Glutamatergic neuron (in vitro differentiated cells): ENCODE measurements around the gene ZRANB3. TPM values are rescaled to one million over a fixed set of nuclear protein-coding genes. Genes with fewer than 3 reads are reported as not detected.
"Not testable (repeated sequence)": the region's sequence is repeated elsewhere in the genome, so short reads cannot be mapped to it uniquely, and the experiment has no call there.

Experiments used
- DNase-seq: peaks from one replicate; pipeline ENCODE4 v3.0.0; 2022
- H3K27ac Mint-ChIP-seq: one replicate; pipeline ENCODE4 v1.8.0; 2020; ENCODE audit warnings: mild to moderate bottlenecking, mixed read lengths, inconsistent platforms; ENCODE audit not compliant: unreplicated experiment
- H3K27me3 Mint-ChIP-seq: one replicate; pipeline ENCODE4 v1.8.0; 2020; ENCODE audit warnings: mild to moderate bottlenecking, moderate library complexity, mixed read lengths, inconsistent platforms; ENCODE audit not compliant: unreplicated experiment
- H3K36me3 Mint-ChIP-seq: one replicate; pipeline ENCODE4 v1.8.0; 2020; ENCODE audit warnings: mild to moderate bottlenecking, mixed read lengths, inconsistent platforms; ENCODE audit not compliant: unreplicated experiment
- H3K4me1 Mint-ChIP-seq: one replicate; pipeline ENCODE4 v1.8.0; 2020; ENCODE audit warnings: mild to moderate bottlenecking, low read depth, mixed read lengths, inconsistent platforms; ENCODE audit not compliant: unreplicated experiment
- H3K4me3 Mint-ChIP-seq: one replicate; pipeline ENCODE4 v1.8.0; 2020; ENCODE audit warnings: mild to moderate bottlenecking, mixed read lengths, inconsistent platforms; ENCODE audit not compliant: unreplicated experiment
- H3K9me3 Mint-ChIP-seq: one replicate; pipeline ENCODE4 v1.8.0; 2020; ENCODE audit warnings: mild to moderate bottlenecking, moderate library complexity, mixed read lengths, inconsistent platforms; ENCODE audit not compliant: unreplicated experiment
- total RNA-seq: library from RNA; stranded (reverse); fragmentation: NEBNext Ultra II Directional; extraction: Animal tissue kit (Norgen Biotek cat#: 25700); gene quantifications from one replicate; pipeline ENCODE4 v1.2.1, GENCODE V29; 2021; ENCODE audit not compliant: unreplicated experiment
- TF ChIP-seq, protein P1 (sequence below): fragments of 200-600 bp; sonication (generic); IDR thresholded peaks from one replicate; pipeline ENCODE4 v1.5.0; 2021; ENCODE audit not compliant: partially characterized antibody, unreplicated experiment

ZRANB3 gene
- total RNA-seq, 1 donor from 2014 or later, result 10.7 TPM

DNA sequence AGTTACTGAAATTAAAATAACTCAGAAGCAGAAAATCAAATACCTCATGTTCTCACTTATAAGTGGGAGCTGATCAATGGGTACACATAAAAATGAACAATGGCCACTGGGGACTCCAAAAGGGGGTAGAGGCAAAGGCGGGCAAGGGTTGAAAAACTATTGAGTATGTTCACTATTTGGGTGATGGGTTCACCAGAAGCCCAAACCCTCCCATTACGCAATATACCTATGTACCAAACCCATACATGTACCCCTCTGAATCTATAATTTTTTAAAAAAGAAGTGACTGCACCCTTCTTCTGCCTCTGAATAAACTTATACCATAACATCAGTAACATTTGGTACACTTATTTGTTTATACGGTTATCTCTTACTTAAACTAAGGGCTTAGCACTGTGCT, 119.4 kb downstream of the ZRANB3 start:
- H3K4me1 Mint-ChIP-seq, result no peaks in the 10 kb centered on the region
- H3K9me3 Mint-ChIP-seq, result peaks cover 2% of the 10 kb centered on the region
- DNase-seq, result no peak
- no peak overlapping the region for H3K27ac Mint-ChIP-seq
- H3K4me3 Mint-ChIP-seq, result no peak overlapping the region
- H3K27me3 Mint-ChIP-seq, result no peaks in the 10 kb centered on the region
- H3K36me3 Mint-ChIP-seq, result peaks cover 7% of the 10 kb centered on the region
- TF ChIP-seq, protein P1, sequence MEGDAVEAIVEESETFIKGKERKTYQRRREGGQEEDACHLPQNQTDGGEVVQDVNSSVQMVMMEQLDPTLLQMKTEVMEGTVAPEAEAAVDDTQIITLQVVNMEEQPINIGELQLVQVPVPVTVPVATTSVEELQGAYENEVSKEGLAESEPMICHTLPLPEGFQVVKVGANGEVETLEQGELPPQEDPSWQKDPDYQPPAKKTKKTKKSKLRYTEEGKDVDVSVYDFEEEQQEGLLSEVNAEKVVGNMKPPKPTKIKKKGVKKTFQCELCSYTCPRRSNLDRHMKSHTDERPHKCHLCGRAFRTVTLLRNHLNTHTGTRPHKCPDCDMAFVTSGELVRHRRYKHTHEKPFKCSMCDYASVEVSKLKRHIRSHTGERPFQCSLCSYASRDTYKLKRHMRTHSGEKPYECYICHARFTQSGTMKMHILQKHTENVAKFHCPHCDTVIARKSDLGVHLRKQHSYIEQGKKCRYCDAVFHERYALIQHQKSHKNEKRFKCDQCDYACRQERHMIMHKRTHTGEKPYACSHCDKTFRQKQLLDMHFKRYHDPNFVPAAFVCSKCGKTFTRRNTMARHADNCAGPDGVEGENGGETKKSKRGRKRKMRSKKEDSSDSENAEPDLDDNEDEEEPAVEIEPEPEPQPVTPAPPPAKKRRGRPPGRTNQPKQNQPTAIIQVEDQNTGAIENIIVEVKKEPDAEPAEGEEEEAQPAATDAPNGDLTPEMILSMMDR, result no peak

DNA sequence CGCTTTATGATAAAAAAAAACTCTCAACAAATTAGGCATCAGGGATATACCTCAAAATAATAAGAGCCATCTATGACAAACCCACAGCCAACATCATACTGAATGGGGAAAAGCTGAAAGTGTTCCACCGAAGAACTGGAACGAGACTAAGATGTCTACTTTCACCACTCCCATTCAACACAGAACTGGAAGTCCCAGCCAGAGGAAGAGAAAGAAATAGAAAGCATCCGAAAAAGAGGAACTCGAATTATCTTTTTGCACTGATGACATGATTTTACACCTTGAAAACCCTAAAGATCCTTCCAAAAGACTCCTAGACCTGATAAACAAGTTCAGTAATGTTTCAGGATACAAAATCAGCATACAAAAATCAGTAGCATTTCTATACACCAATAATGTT, 121.6 kb downstream of the ZRANB3 start:
- no peak for DNase-seq
- Mint-ChIP-seq H3K4me1 (no peaks in the 10 kb centered on the region), H3K36me3 (peaks cover 19% of the 10 kb centered on the region), H3K4me3 (no peak overlapping the region), H3K9me3 (peaks cover 5% of the 10 kb centered on the region), H3K27ac (no peak overlapping the region), H3K27me3 (peaks cover 2% of the 10 kb centered on the region)
- TF ChIP-seq, protein P1, result no peak

DNA sequence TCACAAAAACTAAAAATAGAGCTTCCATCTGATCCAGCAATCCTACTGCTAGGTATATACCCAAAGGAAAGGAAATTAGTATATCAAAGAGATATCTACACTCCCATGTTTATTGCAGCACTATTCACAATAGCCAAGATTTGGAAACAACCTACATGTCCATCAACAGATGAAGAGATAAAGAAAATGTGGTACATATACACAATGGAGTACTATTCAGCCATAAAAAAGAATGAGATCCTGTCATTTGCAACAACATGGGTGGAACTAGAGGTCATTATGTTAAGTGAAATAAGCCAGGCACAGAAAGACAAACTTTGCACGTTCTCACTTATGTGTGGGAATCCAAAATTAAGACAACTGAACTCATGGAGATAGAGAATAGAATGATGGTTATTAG, 134.8 kb downstream of the ZRANB3 start:
- H3K36me3 Mint-ChIP-seq, H3K27ac Mint-ChIP-seq, H3K9me3 Mint-ChIP-seq, H3K4me3 Mint-ChIP-seq, DNase-seq, H3K4me1 Mint-ChIP-seq, H3K27me3 Mint-ChIP-seq: not testable (repeated sequence)

DNA sequence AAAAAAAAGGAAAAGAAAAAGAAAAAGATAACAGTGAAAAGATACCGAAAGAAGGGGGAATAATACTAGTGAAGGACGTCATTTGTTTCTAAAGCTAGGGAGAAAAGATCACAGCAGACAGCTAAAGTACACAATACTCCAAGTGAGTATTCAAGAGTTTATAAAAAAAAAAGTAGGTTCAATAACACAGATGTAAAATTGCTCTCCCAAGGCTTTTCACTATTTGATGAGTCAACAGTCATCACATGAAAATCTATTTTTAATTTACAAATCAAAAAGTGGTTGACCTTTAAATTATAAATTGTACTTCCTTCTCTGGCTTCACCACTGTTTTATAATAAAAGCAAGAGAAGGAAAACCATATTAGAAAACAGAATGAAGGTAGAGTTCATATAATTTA, 144.0 kb downstream of the ZRANB3 start:
- Mint-ChIP-seq H3K27ac (no peak overlapping the region), H3K4me3 (no peak overlapping the region), H3K36me3 (peaks cover 18% of the 10 kb centered on the region), H3K4me1 (no peaks in the 10 kb centered on the region), H3K27me3 (peaks cover 3% of the 10 kb centered on the region), H3K9me3 (peaks cover 5% of the 10 kb centered on the region)
- TF ChIP-seq, protein P1, result no peak
- no peak for DNase-seq

DNA sequence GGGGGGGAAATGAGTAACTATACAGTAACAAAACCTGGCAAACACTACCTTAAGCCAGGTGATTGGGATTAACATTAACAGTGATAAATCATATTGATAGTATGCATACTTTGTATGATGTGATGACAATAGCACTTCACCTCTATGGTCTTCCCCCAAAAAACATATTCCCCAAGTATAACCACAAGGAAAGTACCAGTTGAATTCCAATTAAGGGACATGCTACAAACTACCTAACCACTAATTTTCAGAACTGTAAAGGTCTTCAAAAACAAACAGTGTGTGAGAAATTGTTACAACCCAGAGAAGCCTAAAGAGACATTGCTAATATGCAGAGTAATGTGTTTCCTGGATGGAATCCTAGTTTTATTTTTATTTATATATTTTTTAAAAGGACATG, 152.4 kb downstream of the ZRANB3 start:
- H3K9me3 Mint-ChIP-seq, result peaks cover 8% of the 10 kb centered on the region
- no peak overlapping the region for H3K4me3 Mint-ChIP-seq
- H3K27ac Mint-ChIP-seq, result no peak overlapping the region
- peaks cover 4% of the 10 kb centered on the region for H3K27me3 Mint-ChIP-seq
- DNase-seq, result no peak
- TF ChIP-seq, protein P1, result no peak
- peaks cover 19% of the 10 kb centered on the region for H3K36me3 Mint-ChIP-seq
- H3K4me1 Mint-ChIP-seq, result no peaks in the 10 kb centered on the region

DNA sequence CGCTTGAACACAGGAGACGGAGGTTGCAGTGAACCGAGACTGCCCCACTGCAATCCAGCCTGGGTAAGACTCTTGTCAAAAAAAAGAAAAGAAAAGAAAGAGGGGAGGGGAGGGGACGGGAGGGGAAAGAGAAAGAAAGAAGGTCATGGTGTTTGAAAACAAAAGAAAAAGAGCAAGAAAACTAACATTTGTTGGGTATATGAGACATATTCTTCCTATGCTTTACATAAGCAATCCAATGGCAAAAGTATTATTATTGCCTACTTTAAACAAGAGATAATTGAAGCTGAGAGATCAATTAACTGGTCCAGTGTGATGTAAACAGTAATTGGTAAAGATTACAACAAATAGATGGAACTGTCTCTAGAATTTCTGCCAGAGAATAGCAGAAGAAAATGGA, 157.3 kb downstream of the ZRANB3 start:
- no peaks in the 10 kb centered on the region for H3K27me3 Mint-ChIP-seq
- no peaks in the 10 kb centered on the region for H3K4me1 Mint-ChIP-seq
- no peak overlapping the region for H3K27ac Mint-ChIP-seq
- no peaks in the 10 kb centered on the region for H3K36me3 Mint-ChIP-seq
- no peak overlapping the region for H3K4me3 Mint-ChIP-seq
- DNase-seq, result no peak
- TF ChIP-seq, protein P1, result no peak
- no peaks in the 10 kb centered on the region for H3K9me3 Mint-ChIP-seq
